Colonic mucosa (tissue), 4 donors: ENCODE measurements around the gene PLCG1. TPM values are rescaled to one million over a fixed set of nuclear protein-coding genes. Genes with fewer than 3 reads are reported as not detected.

Experiments used
- DNase-seq: peaks from one replicate; pipeline ENCODE4 v3.0.0-alpha.2; 2020
- H3K27ac ChIP-seq: fragments of 200-600 bp; one replicate; pipeline ENCODE4 v1.8.0; 2021
- H3K27me3 ChIP-seq: fragments of 200-600 bp; one replicate; pipeline ENCODE4 v1.8.0; 2021
- H3K36me3 ChIP-seq: fragments of 200-600 bp; one replicate; pipeline ENCODE4 v1.8.0; 2021
- H3K4me1 ChIP-seq: fragments of 200-600 bp; one replicate; pipeline ENCODE4 v1.8.0; 2021; ENCODE audit warnings: mild to moderate bottlenecking
- H3K4me3 ChIP-seq: fragments of 200-600 bp; one replicate; pipeline ENCODE4 v1.8.0; 2021
- H3K9ac ChIP-seq, 2 donors: one replicate each; pipeline ENCODE4 v1.7.0; 2013; ENCODE audit warnings: control low read depth in 2 of 2, low read depth in 2 of 2, low read length in 2 of 2
- H3K9me3 ChIP-seq: fragments of 200-600 bp; one replicate; pipeline ENCODE4 v1.8.0; 2021
- CTCF ChIP-seq: fragments of 200-600 bp; IDR thresholded peaks from one replicate; pipeline ENCODE4 v1.8.0; 2022; ENCODE audit warnings: antibody characterized with exemption, mild to moderate bottlenecking
- intact Hi-C: fragments of 100-400 bp; cut with DNase I; formaldehyde crosslinking; loops from one replicate; pipeline ENCODE4 v1.14.1; 2022
- total RNA-seq, 2 donors: library from RNA; stranded (reverse); fragmentation: NEBNext Ultra II Directional in 1 of 2; extraction: Animal tissue kit (Norgen Biotek cat#: 25700) in 1 of 2; gene quantifications; one replicate each; pipeline ENCODE4 v1.2.1, GENCODE V29; 2021
- donor health status: healthy.
- donor health status: DM: no; HTN: no; CAD: no.
- donor health status: DM: no; HTN: no; CAD: no.

Gene PLCG1
- total RNA-seq, 2 donors from 2014 or later = 57.3 to 67.4 TPM

- no peaks in the 10 kb centered on the region for H3K4me1 ChIP-seq
- DNase-seq = no peak
- H3K27ac ChIP-seq = no peak overlapping the region
- no peak overlapping the region for H3K4me3 ChIP-seq
- H3K36me3 ChIP-seq = no peaks in the 10 kb centered on the region
- no peaks in the 10 kb centered on the region for H3K27me3 ChIP-seq
- no peaks in the 10 kb centered on the region for H3K9me3 ChIP-seq
- intact Hi-C loops = no loop called here
- TF ChIP-seq CTCF = no peak
- H3K9ac ChIP-seq = no peak overlapping the region
Observed at GRCh38 chr20:41202426-41202825, 65.1 kb downstream of the PLCG1 start.

GRCh38 chr20:41203660-41204059, 66.3 kb downstream of the PLCG1 start:
- TF ChIP-seq CTCF = no peak

GRCh38 chr20:41204304-41205265, 67.2 kb downstream of the PLCG1 start:
- H3K27ac ChIP-seq = no peak overlapping the region
- H3K4me1 ChIP-seq = no peaks in the 10 kb centered on the region
- intact Hi-C loops = no loop called here
- DNase-seq = no peak
- H3K4me3 ChIP-seq = no peak overlapping the region
- H3K9ac ChIP-seq = no peak overlapping the region
- TF ChIP-seq CTCF = no peak
- H3K27me3 ChIP-seq = no peaks in the 10 kb centered on the region
- no peaks in the 10 kb centered on the region for H3K36me3 ChIP-seq
- no peaks in the 10 kb centered on the region for H3K9me3 ChIP-seq

More at GRCh38 chr20:41203660-41204059, 66.3 kb downstream of the PLCG1 start:
- intact Hi-C loops = no loop called here
- Histone ChIP-seq H3K9me3 (no peaks in the 10 kb centered on the region), H3K36me3 (no peaks in the 10 kb centered on the region), H3K27me3 (no peaks in the 10 kb centered on the region), H3K27ac (no peak overlapping the region), H3K4me3 (no peak overlapping the region), H3K4me1 (no peaks in the 10 kb centered on the region), H3K9ac (no peak overlapping the region)
- DNase-seq = no peak

- no peak for TF ChIP-seq CTCF
- Histone ChIP-seq H3K27me3 (no peaks in the 10 kb centered on the region), H3K4me1 (no peaks in the 10 kb centered on the region), H3K9me3 (no peaks in the 10 kb centered on the region), H3K36me3 (no peaks in the 10 kb centered on the region), H3K9ac (no peak overlapping the region), H3K4me3 (no peak overlapping the region), H3K27ac (no peak overlapping the region)
- DNase-seq = no peak
- intact Hi-C loops = no loop called here
Observed at GRCh38 chr20:41205313-41205712, 68.0 kb downstream of the PLCG1 start.

- intact Hi-C loops = no loop called here
- no peak overlapping the region for H3K27ac ChIP-seq
- H3K36me3 ChIP-seq = no peaks in the 10 kb centered on the region
- H3K9ac ChIP-seq = no peak overlapping the region
- DNase-seq = no peak
- H3K9me3 ChIP-seq = no peaks in the 10 kb centered on the region
- no peaks in the 10 kb centered on the region for H3K27me3 ChIP-seq
- TF ChIP-seq CTCF = no peak
- H3K4me3 ChIP-seq = no peak overlapping the region
- no peaks in the 10 kb centered on the region for H3K4me1 ChIP-seq
Observed at GRCh38 chr20:41213150-41213820, 75.9 kb downstream of the PLCG1 start.
